GM18907 (cell line): Measurements from ENCODE around the gene FAM168A.
"Not testable (repeated sequence)": the region's sequence is repeated elsewhere in the genome, so short reads cannot be mapped to it uniquely, and the experiment has no call there.

ENCODE experiments used
- ATAC-seq: cut with Tn5 transposase; IDR thresholded peaks from one replicate; pipeline ENCODE4 v1.9.1; 2021; ENCODE audit warnings: mild to moderate bottlenecking, moderate library complexity; ENCODE audit not compliant: unreplicated experiment

The FAM168A gene

DNA sequence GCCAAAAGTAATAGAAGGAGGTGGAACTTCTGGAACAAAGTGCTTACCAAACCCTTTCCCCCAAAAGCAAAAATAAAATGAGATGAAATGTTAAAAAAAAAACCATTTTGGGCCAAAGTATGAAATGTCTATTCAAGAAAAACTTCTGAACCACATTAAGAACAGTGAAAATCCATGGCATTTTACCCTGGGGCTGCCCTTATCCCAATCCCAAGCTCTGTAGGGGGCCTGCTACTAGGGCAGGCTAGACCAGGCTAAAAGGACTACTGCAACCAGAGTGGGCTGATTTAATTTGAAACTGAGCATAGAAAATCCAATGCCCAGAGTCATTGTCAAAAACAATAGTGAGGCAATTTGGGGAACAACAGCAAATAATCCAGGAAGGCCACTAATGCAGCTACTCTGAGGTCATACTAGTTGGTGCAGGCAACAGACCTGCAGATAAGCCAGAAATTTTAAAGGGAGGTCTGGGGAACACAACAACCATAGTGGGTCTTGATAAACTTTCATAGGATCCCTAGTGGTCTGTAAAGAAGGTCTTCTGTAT, 122.3 kb downstream of the FAM168A start:
- ATAC-seq = no peak

DNA sequence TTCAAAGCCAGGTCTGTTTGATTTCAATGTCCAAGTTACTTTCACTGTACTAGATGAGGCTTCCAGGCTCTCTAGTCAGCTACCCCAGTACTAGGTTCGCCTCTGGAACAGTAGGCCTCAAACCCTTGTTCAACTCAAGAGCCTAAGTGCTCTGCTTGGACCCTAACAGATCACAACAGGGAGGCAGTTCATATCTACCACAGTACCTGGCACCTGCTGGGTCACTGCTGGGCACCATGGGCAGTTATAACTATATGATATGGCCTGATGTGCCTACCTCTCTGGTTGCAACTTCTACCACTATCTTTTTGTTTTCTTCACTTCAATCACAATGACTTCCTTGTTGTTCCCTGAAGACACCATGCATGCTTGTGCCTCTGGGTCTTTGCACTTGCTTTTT, 124.7 kb downstream of the FAM168A start:
- no peak for ATAC-seq

DNA sequence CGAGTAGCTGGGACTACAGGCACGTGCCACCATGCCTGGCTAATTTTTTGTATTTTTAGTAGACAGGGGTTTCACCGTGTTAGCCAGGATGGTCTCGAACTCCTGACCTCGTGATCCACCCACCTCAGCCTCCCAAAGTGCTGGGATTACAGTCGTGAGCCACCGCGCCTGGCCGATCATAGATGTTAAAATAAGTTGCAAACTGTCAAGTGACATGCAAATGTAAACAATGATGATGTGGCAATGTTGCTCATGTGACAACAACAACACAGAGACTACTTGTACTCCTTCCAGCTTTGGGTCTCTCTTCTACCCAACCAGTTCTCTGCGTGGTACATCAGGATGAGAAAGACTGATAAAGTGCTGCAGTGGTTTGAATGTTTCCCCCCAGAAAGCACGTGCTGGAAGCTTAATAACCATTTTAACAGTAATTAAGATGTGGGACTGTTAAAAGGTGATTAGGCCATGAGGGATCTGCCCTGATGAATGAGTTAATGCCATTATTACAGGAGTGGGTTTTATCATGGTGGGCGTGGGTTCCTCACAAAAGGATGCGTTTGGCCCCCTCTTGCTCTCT, 127.8 kb downstream of the FAM168A start:
- ATAC-seq = not testable (repeated sequence)

DNA sequence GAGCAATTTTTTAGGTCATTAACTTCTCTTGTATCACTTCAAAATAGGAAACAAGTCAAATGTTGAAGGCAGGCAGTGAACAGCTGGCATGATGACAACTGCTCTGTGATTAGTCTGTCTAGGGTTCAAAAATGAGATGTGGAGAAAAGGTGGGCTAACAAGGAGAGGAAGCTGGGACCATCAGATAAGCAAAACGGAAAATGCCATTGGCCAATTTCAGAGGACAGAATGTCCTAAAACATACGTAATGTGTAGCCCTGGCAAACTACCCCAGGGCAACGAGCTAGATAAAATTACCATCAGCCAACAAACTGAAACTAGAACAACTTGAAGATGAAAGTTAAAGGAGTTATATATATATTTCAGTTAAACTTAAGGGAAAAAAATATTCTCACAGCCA, 128.5 kb downstream of the FAM168A start:
- ATAC-seq = no peak

DNA sequence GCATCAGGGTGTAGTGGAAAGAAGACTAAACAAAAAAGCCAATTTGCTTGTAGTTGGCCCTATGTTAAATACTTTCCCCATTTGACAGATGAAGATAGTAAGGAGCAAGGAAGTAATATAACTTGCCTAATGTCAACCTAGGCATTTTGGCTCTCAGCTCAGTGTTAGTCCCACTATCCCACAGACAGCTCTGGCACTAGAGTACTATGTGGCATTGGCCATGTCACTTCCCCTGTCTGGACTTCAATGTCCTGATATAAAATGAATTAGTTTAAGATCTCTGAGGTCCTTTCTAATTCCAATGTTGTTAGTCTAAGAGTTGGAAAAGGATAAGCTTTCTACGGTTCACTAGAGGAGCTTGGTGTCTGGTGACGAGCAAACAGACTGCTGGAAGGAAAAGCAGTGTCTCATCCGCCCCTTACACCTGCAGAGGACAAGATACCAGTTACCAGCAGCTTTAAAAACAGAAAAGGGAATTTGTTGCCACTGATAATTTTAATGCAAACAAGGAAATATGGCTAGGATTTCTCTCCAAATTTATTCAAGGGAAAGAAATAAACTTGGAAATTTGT, 129.2 kb downstream of the FAM168A start:
- no peak for ATAC-seq

DNA sequence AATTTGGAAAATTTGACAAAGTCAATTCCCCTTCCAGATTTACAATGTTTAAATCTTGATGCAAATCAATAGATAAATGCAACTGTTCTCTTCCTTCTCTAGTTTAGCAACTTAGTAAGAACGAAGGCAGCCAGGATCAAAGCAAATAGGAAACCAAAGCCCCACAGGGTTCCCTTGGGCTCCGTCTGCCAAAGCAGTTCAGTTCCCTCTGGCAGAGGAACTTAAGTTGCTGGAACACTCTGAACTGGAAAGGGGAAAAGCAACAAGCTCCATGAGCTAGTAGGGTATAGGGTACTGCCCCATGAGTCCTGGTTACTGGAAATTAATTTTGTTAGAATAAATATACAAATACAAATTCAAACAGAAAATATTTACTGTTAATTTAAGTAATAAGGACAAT, 130.4 kb downstream of the FAM168A start:
- ATAC-seq = no peak

DNA sequence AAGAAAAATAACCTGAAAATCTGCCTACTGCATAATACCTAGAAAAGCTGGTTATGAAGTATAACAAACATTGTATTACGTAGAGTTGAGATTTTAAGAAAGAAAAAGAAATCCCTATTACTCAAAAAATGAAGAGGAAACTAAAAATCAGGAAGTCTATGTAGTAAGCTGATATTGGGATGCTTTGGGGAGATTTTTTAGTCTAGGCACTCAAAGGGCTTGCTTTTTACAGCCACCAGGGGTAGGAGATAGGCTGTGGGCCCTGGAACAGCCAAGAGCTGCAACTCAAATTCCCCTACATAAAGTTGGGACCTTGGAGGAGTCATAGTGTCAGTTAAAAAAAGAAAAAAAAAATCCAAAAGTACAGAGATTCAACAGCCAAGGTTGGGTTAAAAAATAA, 131.3 kb downstream of the FAM168A start:
- no peak for ATAC-seq

DNA sequence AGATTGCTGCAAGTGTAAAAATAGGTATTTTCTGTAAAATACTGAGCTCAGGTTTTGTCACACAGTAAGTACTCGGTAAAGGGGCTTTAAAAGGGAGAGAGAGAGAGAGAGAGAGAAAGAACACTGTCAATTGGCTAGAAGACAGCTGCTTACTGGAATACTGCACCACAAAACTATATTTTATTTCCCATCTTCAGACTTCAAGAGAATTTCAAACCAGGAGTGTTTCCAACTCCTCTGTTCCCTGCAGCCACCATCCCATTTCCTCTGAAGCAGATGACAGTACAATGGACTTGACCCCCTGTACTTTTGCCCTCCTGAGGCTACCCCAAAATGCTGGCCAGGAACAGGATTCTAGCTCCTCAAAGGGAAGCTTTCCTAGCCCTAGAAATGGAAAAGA, 132.0 kb downstream of the FAM168A start:
- ATAC-seq = no peak

DNA sequence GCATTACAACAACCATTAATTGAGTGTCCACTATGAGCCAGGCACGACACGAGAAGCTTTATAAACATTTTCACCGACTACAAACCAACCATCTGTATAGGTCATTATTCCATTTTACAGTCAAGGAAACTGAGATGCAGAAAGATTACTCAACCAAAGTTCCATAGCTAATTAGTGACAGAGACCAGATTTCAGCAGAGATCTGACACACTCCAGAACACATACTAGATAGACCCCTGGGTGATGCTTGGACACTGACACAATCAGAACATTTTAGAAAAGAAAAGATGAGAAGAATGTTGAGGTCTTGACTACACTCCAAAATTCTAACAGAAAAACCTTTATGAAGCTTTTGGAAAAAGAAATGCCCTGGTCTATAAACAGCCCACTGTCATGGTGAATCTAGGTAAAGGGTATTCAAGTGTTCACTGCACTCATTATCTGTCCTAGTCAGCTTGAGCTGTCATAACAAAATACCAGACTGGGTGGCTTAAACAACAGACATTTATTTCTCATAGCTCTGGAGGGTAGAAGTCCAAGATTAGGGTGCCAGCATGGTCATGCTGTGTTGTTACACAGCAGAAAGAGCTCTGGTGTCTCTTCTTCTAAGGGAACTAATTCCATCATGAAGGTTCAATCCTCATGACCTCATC, 132.8 kb downstream of the FAM168A start:
- no peak for ATAC-seq

DNA sequence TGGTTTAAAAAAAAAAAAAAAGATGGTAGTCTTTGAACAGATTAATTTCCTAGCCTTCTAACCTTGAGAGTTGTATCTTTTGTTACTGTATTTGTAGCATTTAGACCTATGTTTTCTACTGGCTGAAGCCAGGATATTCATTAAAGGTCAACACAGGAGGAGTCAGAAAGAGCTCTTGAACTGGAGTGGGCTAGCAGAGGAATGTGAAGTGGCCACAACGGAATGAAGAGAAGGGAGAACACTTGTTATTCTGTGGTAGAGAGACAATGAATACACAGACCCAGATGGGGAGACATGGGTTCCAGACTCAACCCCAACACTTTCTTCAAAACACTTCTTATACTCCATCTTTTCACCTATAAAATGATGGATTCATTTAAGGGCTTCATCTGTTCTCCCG, 133.6 kb downstream of the FAM168A start:
- ATAC-seq = no peak

DNA sequence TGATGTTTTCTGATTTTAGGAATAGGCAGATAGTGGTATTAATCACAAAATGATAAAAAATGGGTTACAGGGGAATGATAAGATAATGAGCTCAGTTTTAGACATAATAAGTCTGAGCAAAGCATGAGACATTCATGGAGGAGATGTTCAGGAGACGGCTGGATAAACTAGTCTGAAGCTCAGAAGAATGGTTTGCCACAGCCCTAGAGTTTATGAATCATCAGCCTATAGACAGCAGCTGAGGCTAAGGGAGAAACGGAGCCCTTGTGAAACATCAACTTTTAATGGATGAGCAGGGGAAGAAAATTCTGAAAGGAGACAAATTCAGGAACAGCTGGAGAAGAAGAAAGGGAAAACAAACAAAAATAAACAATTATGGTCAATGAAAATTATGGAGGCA, 134.6 kb downstream of the FAM168A start:
- ATAC-seq = no peak

DNA sequence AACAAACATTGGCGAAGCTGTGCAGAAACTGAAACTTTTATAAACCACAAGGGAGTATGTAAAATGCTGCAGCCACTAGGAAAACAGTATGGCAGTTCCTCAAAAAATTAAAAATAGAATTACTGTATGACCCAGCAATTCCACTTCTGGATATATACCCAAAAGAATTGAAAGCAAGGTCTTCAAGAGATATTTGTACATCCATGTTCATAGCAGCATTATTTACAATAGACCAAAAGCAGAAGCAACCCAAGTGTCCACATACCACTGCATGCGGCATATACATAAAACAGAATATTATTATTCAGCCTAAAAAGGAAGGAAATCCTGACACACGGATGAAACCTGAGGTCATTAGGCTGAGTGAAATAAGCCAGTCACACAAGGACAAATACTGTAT, 135.9 kb downstream of the FAM168A start:
- ATAC-seq = no peak

DNA sequence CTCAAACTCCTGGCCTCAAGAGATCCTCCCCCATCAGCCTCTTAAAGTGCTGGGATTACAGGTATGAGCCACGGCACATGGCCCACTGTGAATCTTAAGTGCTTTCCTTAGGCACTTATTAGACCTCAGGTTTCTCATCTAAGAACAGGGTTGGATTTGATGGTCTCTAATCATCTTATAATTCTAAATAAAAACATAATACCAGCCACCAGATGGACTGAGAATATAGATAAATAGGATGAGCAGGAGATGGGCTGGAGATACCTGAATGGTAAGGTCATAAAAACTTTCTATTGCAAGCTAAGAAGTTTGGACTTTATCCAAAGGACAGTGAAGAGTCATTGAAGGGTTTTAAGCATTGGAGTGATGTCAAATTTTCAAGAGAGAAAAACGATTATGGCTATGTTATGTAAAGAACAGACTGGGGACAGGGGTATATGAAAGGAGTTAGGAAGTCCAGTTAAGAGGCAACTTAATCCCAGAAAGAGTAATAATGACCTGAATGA, 136.5 kb downstream of the FAM168A start:
- no peak for ATAC-seq

DNA sequence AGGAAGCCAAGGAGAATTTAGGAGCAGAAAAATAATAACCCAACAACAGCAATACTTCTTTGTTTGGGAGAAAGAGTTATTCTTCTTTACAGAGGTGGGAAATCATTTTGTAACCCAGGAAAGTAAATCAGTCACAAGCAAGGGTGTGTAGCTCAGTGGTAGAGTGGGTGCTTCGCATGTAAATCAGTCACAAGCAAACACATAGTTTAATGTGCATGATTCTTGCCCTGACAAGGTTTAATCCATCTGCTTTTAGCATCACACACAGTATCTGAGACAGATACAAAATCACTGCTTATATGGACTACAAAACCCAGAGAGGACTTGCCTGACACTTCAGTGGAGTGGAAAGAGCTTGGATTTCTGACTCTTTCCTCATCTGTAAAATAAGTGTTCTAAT, 139.7 kb downstream of the FAM168A start:
- no peak for ATAC-seq

DNA sequence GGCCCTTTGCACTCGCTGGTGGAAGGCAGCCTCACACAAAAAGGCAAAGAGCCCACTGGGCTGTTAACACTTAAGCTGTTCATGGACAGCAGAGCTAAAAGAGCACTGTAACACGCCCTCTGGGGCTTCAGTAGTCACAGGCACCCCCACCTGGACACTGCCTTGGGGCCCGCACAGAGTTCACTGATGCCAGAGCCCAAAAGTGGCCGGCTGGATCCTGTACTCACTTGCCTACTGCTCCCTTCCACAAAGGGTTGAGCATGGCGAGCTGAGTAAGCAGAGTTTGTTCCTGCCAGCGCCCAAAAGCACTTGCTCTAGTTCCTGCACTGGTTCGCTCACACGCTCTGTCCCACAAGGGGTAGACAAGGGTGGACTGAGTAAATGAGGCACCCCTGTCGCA, 142.9 kb downstream of the FAM168A start:
- ATAC-seq = no peak

DNA sequence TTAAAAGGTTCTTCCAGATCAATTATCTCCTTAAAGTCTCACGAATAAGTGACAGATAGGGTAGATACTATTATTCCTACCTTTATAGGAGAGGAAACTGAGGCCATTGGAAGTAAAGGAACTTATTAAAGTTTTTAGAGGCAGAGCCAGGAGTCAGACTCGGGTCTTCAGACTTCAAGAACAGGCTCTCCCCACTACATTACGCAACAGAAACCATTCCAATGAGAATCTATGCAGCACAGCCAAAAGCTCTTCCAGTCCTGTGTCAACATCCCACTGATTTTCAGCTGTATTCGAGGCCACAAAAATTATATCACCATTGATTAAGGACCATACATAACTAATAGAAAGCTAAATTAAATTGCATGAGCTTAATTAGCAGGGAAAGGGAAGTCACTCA, 144.3 kb downstream of the FAM168A start:
- ATAC-seq = no peak

DNA sequence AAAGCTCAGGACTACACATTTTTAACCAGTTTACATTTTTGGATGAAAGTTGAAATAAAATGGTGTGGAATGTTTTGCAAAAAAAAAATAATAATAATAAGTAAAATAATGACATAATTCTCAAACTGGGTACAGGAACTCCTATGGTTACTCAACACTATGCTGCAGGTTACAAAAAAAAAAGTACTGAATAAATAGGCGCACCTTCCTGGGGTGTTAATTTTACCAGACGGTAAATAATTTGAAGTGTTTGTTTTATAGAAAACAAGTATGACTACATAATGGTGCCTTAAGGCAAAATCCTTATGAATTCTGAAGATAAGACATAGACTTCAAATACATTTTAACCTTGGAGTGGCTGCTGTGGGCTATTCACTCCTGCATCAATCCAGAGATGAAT, 145.2 kb downstream of the FAM168A start:
- ATAC-seq = no peak

DNA sequence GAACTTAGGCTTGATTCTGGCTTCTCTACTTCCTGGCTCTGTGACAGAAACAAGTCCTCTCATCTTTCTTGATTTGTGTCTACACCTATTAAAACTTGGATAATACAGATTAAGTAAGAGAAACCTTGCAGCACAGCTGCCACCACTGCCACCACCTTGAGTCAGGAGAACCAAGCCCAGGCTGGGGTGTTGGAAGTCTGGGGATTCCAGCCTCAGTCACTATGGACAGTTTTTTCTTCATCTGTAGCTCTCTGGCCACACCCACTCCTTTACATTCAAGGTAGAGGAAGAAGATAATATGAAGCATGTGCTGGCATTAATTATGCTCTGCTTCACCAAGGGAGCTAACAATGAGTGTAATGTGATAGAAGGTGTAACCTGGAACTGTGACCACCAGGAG, 146.0 kb downstream of the FAM168A start:
- ATAC-seq = no peak

DNA sequence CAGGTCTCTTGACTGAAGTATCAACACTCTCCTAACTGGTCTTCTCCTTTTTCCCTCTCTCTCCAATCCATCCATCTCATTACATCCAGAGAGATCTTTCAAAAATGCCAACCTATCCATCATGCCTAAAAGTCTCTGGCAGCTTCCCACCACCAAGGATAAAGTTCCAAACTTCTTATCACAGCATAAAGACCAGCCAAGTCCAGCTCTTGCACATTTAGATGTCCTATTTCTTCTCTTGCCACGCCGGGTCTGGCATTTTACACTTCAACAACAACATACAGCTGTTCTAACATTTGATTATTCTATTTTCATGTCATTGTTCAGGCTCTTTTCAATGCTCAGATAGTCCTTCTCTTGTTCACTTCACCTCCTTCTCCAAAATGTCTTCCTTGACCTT, 151.1 kb downstream of the FAM168A start:
- no peak for ATAC-seq

DNA sequence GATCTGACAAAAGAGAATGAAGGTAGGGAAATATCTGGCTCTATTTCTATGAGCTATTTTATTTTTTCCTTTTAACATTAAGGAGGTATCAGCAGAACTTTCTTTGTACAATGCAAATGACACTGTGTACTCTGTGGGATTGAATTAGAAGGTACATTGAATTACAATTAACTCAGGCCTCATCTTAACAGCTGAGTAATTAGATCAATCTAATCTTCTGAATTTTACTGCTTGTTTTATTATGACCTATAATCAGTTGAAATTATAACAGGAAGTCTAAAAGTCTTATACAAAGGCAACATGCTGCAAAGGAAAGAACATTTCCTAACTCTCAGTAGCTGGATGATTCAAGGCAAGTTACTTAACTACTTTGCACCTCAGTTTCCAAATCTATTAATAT, 151.9 kb downstream of the FAM168A start:
- no peak for ATAC-seq

DNA sequence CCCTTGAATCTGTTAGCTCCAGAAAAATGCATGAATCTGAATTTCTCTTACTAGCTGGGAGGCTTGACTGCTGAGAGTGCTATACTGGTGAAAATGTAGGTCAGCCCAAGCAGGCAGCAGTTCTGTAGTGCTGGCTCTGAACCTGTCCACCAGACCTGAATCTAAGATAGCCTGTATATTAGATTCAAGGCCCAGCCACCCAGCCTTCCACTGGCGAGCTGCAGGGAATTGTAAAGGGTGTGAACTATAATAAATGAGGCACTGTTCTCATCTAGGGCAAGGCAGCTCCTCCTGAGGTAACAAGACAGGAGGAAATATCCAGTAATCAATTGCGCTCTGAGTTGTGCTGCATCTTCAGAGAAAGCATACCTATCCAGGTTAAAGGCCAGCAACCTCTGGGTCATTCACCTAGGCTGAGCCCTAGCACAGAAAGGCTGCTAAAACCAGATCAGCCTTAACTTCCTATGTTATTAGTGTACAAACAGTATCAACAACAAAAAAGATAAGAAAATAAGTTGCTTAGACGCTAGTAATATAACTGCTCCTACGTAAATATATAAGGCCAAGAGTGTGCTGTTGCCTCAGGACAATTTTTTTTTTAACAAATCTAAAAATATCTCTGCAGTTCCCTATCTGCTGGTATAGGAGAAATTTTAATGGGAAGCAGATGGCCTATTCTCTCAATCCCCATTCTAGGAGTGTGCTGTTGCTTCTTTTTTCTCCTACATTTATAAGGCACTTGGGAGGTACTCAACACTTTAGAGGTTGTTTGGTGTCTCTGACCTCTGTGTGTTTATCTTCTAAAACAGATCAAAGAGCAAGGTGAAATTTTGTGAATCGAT, 158.7 kb downstream of the FAM168A start:
- no peak for ATAC-seq
